ENCODE data around the gene SH3GL3. TPM values are rescaled to one million over a fixed set of nuclear protein-coding genes. Genes with fewer than 3 reads are reported as not detected.

SH3GL3 gene
- total RNA-seq, 1 experiment from 2014 or later = not detected

GRCh38 chr15:83549623-83550022 lies 102.5 kb downstream of the SH3GL3 start:
- no peak for TF ChIP-seq CTCF (IDR thresholded peaks at IDR 0.05; ENCODE audit: insufficient read depth in 1 of 2, low read depth in 1 of 2, low read length in 1 of 2, severe bottlenecking in 1 of 2, unreplicated experiment in 1 of 2)
- no peak overlapping the region for H3K4me3 ChIP-seq (ENCODE audit: low read depth, low read length)
- ChIA-PET CTCF (no interaction called here), POLR2A (no interaction called here)
- Mint-ChIP-seq H3K36me3 (ENCODE audit: insufficient read depth, unreplicated experiment) (no peaks in the 10 kb centered on the region), H3K4me1 (ENCODE audit: low read depth, unreplicated experiment) (no peaks in the 10 kb centered on the region), H3K9me3 (ENCODE audit: unreplicated experiment) (no peaks in the 10 kb centered on the region), H3K27ac (ENCODE audit: unreplicated experiment) (no peak overlapping the region), H3K27me3 (ENCODE audit: insufficient read depth, unreplicated experiment) (no peaks in the 10 kb centered on the region), H3K4me3 (ENCODE audit: unreplicated experiment) (no peak overlapping the region)
- no peaks in the 10 kb centered on the region for H3K9me3 ChIP-seq
- H3K36me3 ChIP-seq (ENCODE audit: control insufficient read depth, insufficient read depth, low read length) = no peaks in the 10 kb centered on the region
- intact Hi-C loops (cut with micrococcal nuclease; ENCODE audit: unreplicated experiment) = loop anchor here (10.0 kb wide), 1 partner anchor 55 kb away; no protein-coding TSS in a partner anchor
- BruUV-seq (replicated peaks) = no TSS peak
- H3K27me3 ChIP-seq (replicated peaks; ENCODE audit: control insufficient read depth, insufficient read depth, low read length) = no peaks in the 10 kb centered on the region
- DNase-seq = no peak
- H3K4me1 ChIP-seq = no peaks in the 10 kb centered on the region

GRCh38 chr15:83554558-83554957 lies 107.4 kb downstream of the SH3GL3 start:
- ChIA-PET CTCF (no interaction called here), POLR2A (no interaction called here)
- Histone ChIP-seq H3K4me3 (ENCODE audit: low read depth, low read length) (no peak overlapping the region), H3K9me3 (no peaks in the 10 kb centered on the region), H3K27me3 (replicated peaks; ENCODE audit: control insufficient read depth, insufficient read depth, low read length) (no peaks in the 10 kb centered on the region), H3K36me3 (ENCODE audit: control insufficient read depth, insufficient read depth, low read length) (no peaks in the 10 kb centered on the region), H3K4me1 (no peaks in the 10 kb centered on the region)
- no peaks in the 10 kb centered on the region for H3K4me1 Mint-ChIP-seq (ENCODE audit: low read depth, unreplicated experiment)
- no peak overlapping the region for H3K4me3 Mint-ChIP-seq (ENCODE audit: unreplicated experiment)
- peaks cover 8% of the 10 kb centered on the region for H3K9me3 Mint-ChIP-seq (ENCODE audit: unreplicated experiment)
- DNase-seq = no peak
- TF ChIP-seq CTCF (IDR thresholded peaks at IDR 0.05; ENCODE audit: insufficient read depth in 1 of 2, low read depth in 1 of 2, low read length in 1 of 2, severe bottlenecking in 1 of 2, unreplicated experiment in 1 of 2) = no peak
- H3K27ac Mint-ChIP-seq (ENCODE audit: unreplicated experiment) = no peak overlapping the region
- BruUV-seq (replicated peaks) = no TSS peak
- H3K36me3 Mint-ChIP-seq (ENCODE audit: insufficient read depth, unreplicated experiment) = no peaks in the 10 kb centered on the region
- intact Hi-C loops (cut with micrococcal nuclease; ENCODE audit: unreplicated experiment) = loop anchor here (10.0 kb wide), 1 partner anchor 60 kb away; no protein-coding TSS in a partner anchor
- no peaks in the 10 kb centered on the region for H3K27me3 Mint-ChIP-seq (ENCODE audit: insufficient read depth, unreplicated experiment)

- H3K9me3 Mint-ChIP-seq (ENCODE audit: unreplicated experiment) = peaks cover 8% of the 10 kb centered on the region
- intact Hi-C loops (cut with micrococcal nuclease; ENCODE audit: unreplicated experiment) = loop anchor here (5.0 to 10.0 kb wide), 2 partner anchors 61 to 173 kb away; no protein-coding TSS in a partner anchor
- no peak overlapping the region for H3K4me3 Mint-ChIP-seq (ENCODE audit: unreplicated experiment)
- H3K9me3 ChIP-seq = no peaks in the 10 kb centered on the region
- no peaks in the 10 kb centered on the region for H3K36me3 ChIP-seq (ENCODE audit: control insufficient read depth, insufficient read depth, low read length)
- no peak overlapping the region for H3K27ac Mint-ChIP-seq (ENCODE audit: unreplicated experiment)
- no peaks in the 10 kb centered on the region for H3K4me1 ChIP-seq
- no peaks in the 10 kb centered on the region for H3K4me1 Mint-ChIP-seq (ENCODE audit: low read depth, unreplicated experiment)
- no peaks in the 10 kb centered on the region for H3K27me3 ChIP-seq (replicated peaks; ENCODE audit: control insufficient read depth, insufficient read depth, low read length)
- CTCF ChIA-PET = no interaction called here
- POLR2A ChIA-PET = no interaction called here
- no peak for DNase-seq
- no peaks in the 10 kb centered on the region for H3K36me3 Mint-ChIP-seq (ENCODE audit: insufficient read depth, unreplicated experiment)
- no peaks in the 10 kb centered on the region for H3K27me3 Mint-ChIP-seq (ENCODE audit: insufficient read depth, unreplicated experiment)
- no peak for TF ChIP-seq CTCF (IDR thresholded peaks at IDR 0.05; ENCODE audit: insufficient read depth in 1 of 2, low read depth in 1 of 2, low read length in 1 of 2, severe bottlenecking in 1 of 2, unreplicated experiment in 1 of 2)
- no peak overlapping the region for H3K4me3 ChIP-seq (ENCODE audit: low read depth, low read length)
- BruUV-seq (replicated peaks) = no TSS peak
Measured at GRCh38 chr15:83555383-83555782, 108.2 kb downstream of the SH3GL3 start.

All from Caco-2 (cell line).